Stimulated activated CD8-positive, alpha-beta memory T cell treated with anti-CD3 and anti-CD28 coated beads, Interleukin-7, amount 100 ng/mL, for 1 hour (primary cell): Measurements from ENCODE around the gene EVI2A.
"Not testable (repeated sequence)": the region's sequence is repeated elsewhere in the genome, so short reads cannot be mapped to it uniquely, and the experiment has no call there.

Experiments
- DNase-seq, 2 donors: peaks; one replicate each; pipeline ENCODE4 v3.0.0-alpha.2; 2020; ENCODE audit warnings: low read depth in 2 of 2

Gene EVI2A

GRCh38 chr17:31312223-31312622, 9.2 kb downstream of the EVI2A start:
- DNase-seq = not testable (repeated sequence)

GRCh38 chr17:31311526-31311925, 9.9 kb downstream of the EVI2A start:
- no peak for DNase-seq

- no peak for DNase-seq
Observed at GRCh38 chr17:31310886-31311285, 10.5 kb downstream of the EVI2A start.

GRCh38 chr17:31310260-31310659, 11.2 kb downstream of the EVI2A start:
- DNase-seq = no peak

GRCh38 chr17:31309556-31309955, 11.9 kb downstream of the EVI2A start:
- DNase-seq = no peak

- DNase-seq = no peak
Observed at GRCh38 chr17:31308372-31309334, 12.8 kb downstream of the EVI2A start.

GRCh38 chr17:31307640-31308039, 13.8 kb downstream of the EVI2A start:
- no peak for DNase-seq

- no peak for DNase-seq
Observed at GRCh38 chr17:31299624-31300023, 21.8 kb downstream of the EVI2A start.

- no peak for DNase-seq
Observed at GRCh38 chr17:31297090-31297489, 24.3 kb downstream of the EVI2A start, which contains the start of gene OMG. Gene OMG, minus strand, starts transcription at chr17:31297239. Its CDS starts 908 bp downstream, at chr17:31296331.

GRCh38 chr17:31296142-31296541, 25.3 kb downstream of the EVI2A start:
- DNase-seq = no peak

GRCh38 chr17:31295489-31295871, 25.9 kb downstream of the EVI2A start:
- DNase-seq = no peak

- DNase-seq = no peak
Observed at GRCh38 chr17:31294820-31295488, 26.5 kb downstream of the EVI2A start.

GRCh38 chr17:31294231-31294630, 27.2 kb downstream of the EVI2A start:
- no peak for DNase-seq

GRCh38 chr17:31293581-31293980, 27.8 kb downstream of the EVI2A start:
- DNase-seq = no peak

- DNase-seq = no peak
Observed at GRCh38 chr17:31291820-31292219, 29.6 kb downstream of the EVI2A start.

- DNase-seq = no peak
Observed at GRCh38 chr17:31289790-31290189, 31.6 kb downstream of the EVI2A start.

GRCh38 chr17:31287932-31288331, 33.5 kb downstream of the EVI2A start:
- not testable (repeated sequence) for DNase-seq

GRCh38 chr17:31286587-31286986, 34.8 kb downstream of the EVI2A start:
- no peak for DNase-seq

GRCh38 chr17:31283841-31284240, 37.6 kb downstream of the EVI2A start:
- DNase-seq = no peak

- DNase-seq = no peak
Observed at GRCh38 chr17:31281061-31281460, 40.4 kb downstream of the EVI2A start.

- no peak for DNase-seq
Observed at GRCh38 chr17:31279401-31279800, 42.0 kb downstream of the EVI2A start.

GRCh38 chr17:31275116-31275515, 46.3 kb downstream of the EVI2A start:
- DNase-seq = no peak

- no peak for DNase-seq
Observed at GRCh38 chr17:31274252-31274651, 47.2 kb downstream of the EVI2A start.
